ENCODE results near the gene FKBP14. TPM values are rescaled to one million over a fixed set of nuclear protein-coding genes. Genes with fewer than 3 reads are reported as not detected.
A peak's percentile ranks its signal among the peaks of the same experiment; 100 is the strongest.
"Not testable (repeated sequence)": the region's sequence is repeated elsewhere in the genome, so short reads cannot be mapped to it uniquely, and the experiment has no call there.

FKBP14 gene
- total RNA-seq, 1 donor from 2014 or later = 16.3 TPM

DNA sequence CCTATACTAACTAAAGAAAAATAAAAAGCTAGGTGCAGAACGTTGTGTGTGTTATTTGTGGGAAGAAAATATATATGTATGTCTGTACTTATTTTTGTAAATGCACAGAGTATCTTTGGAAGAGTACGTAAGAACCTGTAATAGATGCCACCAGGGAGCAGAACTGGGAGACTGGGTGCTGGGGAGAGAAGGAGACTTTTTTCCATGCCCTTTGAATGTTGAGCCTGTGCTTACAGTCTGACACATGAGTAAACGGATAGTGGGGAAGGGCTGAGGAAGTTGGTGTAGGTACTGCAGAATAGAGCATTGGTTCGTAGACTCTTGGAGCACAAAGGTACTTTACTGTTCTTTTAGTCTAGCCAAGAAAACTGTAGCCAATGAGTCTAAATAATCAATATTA lies 35.6 kb downstream of the FKBP14 start:
- no peak for DNase-seq (ENCODE audit: low read depth)

DNA sequence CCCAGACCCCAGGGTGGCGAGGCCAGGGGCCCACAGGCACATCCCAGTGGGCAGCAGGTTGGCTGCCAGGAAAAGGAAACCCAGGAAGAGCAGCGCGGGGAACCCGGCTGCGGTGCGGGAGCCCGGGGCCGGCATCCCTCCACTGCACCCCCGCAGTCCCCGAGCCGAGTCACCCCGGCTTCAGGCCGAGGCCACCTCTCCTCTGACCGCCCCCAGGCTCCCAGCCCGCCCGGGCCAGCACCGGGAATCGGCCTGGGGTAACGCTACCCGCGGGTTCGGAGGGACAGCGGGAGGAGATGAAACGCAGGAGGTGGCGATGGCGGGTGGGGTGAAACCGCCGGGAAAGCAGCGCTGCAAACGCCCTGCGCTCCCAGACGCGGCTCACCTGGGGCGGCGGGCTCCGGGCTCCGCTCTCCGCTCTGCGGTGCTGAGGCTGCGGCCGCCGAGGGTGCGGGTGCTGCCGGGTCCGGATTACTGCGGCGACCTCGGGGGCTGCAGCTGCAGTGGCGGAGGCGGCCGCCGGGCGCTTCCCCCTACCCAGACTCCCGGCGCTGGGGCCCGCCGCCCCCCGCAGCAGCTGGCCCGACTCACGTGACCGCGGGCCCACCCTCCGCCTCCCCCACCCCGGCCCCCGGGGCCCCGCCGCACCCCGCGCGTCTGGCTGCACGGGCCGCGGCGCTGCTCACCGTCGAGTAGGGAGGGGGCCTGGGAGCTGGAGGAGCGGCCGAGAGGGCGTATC lies 37.1 kb downstream of the FKBP14 start, which contains the start of gene SCRN1:
Gene SCRN1 (minus strand): TSS at position 545 of the 739 bp plus-strand sequence. CDS start 20,734 bp downstream, outside the sequence.
- no peak for DNase-seq (ENCODE audit: low read depth)

GRCh38 chr7:29988424-29989256 lies 37.9 kb downstream of the FKBP14 start:
- peak; percentile 43 for DNase-seq (ENCODE audit: low read depth)

DNA sequence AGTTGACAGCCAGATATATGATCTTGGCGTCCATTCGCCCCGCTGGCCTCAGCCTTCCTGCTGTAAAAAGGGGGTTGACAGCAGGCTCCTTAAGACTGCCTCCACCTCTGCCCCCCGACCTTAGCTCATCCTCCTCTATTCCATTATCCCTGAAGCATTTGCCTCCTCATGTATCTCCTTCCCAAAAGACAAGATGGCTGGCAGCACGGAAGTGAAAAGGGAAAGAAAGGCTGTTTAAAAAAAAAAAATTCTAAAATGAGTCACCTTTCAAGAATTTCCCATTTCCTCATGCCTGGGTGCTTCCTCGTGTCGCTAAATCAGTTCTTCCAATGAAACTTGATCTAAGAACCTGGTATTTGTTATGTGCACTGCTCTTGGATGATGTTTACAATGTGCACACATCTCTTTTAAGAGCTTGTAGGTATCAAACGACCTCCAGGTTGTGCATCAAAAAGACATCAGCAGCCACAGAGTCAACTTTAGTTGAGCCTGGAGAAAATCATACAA lies 38.6 kb downstream of the FKBP14 start:
- peak; percentile 95 for DNase-seq (ENCODE audit: low read depth)

GRCh38 chr7:29987083-29987482 lies 39.4 kb downstream of the FKBP14 start:
- peak; percentile 82 for DNase-seq (ENCODE audit: low read depth)

DNA sequence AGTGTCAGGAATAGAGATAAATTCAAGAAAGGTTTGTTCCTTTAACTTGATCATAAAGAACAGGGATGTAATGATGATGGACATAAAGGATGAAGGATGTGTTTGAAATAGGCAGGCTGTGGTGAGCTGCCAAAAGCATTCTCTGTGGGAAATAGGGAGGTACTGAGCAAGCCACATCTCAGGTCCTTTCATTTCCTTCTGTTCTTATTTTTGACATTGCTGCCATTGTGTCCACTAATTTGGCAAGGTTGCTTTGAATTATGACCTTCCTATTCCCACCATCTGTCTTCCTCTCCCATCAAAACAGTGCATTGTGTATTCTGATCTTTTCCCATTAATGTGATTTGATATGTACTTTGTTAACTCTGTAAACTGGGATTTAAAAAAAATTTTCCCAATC lies 46.4 kb downstream of the FKBP14 start:
- DNase-seq (ENCODE audit: low read depth) = no peak

DNA sequence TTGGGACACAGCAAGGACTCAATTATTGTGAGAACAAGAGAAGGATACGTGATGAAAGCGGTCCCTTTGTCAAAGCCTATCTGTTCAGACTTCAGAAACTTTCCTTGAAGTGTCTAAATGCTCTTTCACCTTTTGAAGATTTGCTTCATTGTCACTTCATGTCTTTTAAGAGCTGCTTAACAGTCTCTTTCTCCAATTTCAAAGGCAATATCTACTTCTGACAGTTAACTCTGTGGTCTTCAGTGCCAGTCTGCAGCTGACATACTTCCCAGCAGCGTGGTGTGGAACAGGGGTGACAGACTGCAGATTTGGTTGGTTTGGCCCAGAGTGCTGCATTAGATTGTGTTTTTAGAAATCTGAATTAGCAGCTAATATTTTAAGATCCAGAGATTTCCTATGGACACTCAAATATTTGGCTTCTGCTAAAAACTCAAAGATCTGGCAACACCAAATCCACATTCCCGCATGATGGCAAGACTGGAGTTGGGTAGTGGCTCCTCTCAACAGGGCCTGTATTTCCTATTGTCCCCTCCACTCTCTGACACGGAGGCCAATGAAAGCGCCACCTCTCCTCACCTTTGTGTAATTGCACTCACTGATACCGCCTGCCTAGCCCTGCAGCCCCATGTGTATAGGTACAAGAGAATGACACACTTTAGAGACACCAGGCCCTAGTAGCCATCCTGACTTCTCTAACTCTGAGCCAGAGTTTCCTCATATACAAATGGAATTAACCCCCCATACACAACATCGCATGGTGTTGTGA lies 48.4 kb downstream of the FKBP14 start:
- DNase-seq (ENCODE audit: low read depth) = no peak

- DNase-seq (ENCODE audit: low read depth) = peak; percentile 62
Measured at GRCh38 chr7:29976673-29977415, 49.7 kb downstream of the FKBP14 start.

- no peak for DNase-seq (ENCODE audit: low read depth)
Measured at GRCh38 chr7:29976266-29976665, 50.2 kb downstream of the FKBP14 start.

DNA sequence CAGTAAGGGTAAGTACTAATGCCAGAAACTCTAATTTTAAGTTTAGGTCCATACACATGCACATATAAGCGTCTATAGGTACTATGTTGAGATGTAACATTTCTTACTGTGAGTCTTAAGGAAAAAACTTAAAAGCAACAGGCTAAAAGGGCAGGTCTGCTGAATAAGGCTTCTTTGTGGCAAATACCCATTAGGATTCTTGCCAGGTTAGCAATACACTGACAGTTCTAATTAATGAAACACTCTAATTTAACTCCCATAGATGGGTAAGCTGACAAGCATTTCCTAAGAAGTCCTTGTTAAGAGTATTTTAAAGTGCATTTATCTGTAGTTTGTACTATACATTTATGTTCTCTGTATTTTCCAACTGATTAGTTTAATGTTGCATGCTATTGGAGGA lies 50.9 kb downstream of the FKBP14 start:
- DNase-seq (ENCODE audit: low read depth) = peak; percentile 23

GRCh38 chr7:29974286-29974685 lies 52.2 kb downstream of the FKBP14 start:
- DNase-seq (ENCODE audit: low read depth) = no peak

GRCh38 chr7:29972315-29972669 lies 54.2 kb downstream of the FKBP14 start:
- DNase-seq (ENCODE audit: low read depth) = no peak

GRCh38 chr7:29971566-29972314 lies 54.8 kb downstream of the FKBP14 start:
- DNase-seq (ENCODE audit: low read depth) = no peak

DNA sequence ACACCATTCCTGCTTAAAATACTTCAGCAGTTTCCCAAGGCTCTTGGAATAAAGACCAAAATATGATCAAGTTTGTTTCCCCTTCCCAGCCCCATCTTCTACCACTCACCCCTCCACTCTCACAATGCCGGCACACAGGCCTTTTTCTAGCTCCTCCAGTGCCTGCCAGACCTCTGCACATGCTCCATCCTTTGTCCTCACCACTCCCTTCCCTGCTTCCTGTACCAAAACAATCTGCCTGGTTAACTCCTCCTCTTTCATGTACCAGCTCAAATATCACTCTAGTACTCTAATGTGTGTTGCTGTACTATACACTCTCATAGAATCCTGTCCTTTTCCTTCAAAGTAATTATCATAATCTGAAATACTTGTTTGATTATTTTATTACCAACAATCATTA lies 56.3 kb downstream of the FKBP14 start:
- DNase-seq (ENCODE audit: low read depth) = no peak

DNA sequence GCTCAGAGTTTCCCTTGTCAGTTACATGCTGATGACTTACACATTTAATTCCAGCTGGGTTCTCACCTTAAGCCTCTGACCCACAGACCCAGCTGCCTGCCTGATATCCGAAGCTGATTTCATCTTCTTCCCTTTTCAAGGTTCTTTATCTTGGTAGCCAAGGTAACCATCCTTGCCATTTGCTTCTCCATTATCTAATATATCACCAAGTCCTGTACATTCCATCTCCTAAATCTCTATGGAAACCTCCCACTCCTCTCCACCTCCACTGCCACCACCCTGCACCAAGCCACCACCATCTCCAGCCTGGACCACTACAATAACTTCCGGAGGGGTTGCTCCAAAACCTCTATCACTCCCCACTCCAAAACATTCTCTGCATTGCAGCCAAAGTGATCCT lies 56.8 kb downstream of the FKBP14 start:
- DNase-seq (ENCODE audit: low read depth) = no peak

GRCh38 chr7:29968683-29969395 lies 57.7 kb downstream of the FKBP14 start:
- DNase-seq (ENCODE audit: low read depth) = peak; percentile 86

DNA sequence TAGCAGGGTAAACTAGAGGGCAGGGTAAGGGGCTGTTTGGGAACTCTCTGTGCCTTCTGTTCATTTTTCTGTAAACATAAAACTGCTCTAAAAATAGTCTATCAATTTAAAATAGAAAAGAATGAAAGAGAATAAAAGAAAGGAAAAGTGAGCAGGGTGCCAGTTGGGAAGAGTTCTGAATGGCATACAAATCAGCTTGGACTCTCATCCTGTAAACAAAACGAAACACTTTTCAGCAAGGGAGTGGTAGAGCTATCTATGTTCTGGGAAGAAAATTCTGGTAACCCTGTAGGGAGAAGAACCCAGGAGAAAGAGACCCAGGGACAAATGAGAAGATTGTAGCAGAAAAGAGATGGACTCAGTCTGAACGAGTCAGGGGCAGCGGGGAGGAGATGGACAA lies 61.5 kb downstream of the FKBP14 start:
- DNase-seq (ENCODE audit: low read depth) = no peak

DNA sequence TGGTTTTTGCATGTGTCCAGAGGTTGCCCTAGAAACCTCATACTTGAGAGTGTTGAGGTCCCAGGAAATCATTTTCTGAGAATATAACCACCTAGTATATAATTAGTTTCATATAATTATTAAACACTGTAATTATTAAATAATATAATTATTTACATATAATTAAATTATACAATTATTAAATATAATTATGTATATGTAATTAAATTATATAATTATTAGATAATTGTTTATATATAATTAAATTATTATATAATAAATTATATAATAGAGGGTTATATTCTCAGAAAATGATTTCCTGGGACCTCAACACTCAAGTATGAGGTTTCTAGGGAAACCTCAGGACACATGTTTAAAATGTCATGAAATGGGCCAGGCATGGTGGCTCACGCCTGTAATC lies 64.5 kb downstream of the FKBP14 start:
- DNase-seq (ENCODE audit: low read depth) = no peak

GRCh38 chr7:29961611-29962010 lies 64.9 kb downstream of the FKBP14 start:
- DNase-seq (ENCODE audit: low read depth) = not testable (repeated sequence)
